ENCODE results near the gene FBXL7. TPM values are rescaled to one million over a fixed set of nuclear protein-coding genes. Genes with fewer than 3 reads are reported as not detected.

FBXL7 gene
- total RNA-seq, 1 experiment from 2014 or later = not detected

GRCh38 chr5:15620501-15620900 lies 120.5 kb downstream of the FBXL7 start:
- Mint-ChIP-seq H3K4me3 (ENCODE audit: unreplicated experiment) (no peak overlapping the region), H3K9me3 (ENCODE audit: unreplicated experiment) (no peaks in the 10 kb centered on the region), H3K27me3 (ENCODE audit: insufficient read depth, unreplicated experiment) (no peaks in the 10 kb centered on the region), H3K36me3 (ENCODE audit: insufficient read depth, unreplicated experiment) (no peaks in the 10 kb centered on the region), H3K27ac (ENCODE audit: low read depth, unreplicated experiment) (peak overlapping the region; percentile 49), H3K4me1 (ENCODE audit: insufficient read depth, unreplicated experiment) (peaks cover 5% of the 10 kb centered on the region)
- no TSS peak for BruUV-seq (replicated peaks)
- POLR2A ChIA-PET = no interaction called here
- CTCF ChIA-PET = no interaction called here
- DNase-seq (ENCODE audit: unreplicated experiment) = peak; percentile 66
- intact Hi-C loops (cut with micrococcal nuclease) = no loop called here
- TF ChIP-seq CTCF (IDR thresholded peaks at IDR 0.05; ENCODE audit: unreplicated experiment) = no peak

GRCh38 chr5:15621094-15621493 lies 121.1 kb downstream of the FBXL7 start:
- no TSS peak for BruUV-seq (replicated peaks)
- H3K27me3 Mint-ChIP-seq (ENCODE audit: insufficient read depth, unreplicated experiment) = no peaks in the 10 kb centered on the region
- intact Hi-C loops (cut with micrococcal nuclease) = no loop called here
- no peak overlapping the region for H3K4me3 Mint-ChIP-seq (ENCODE audit: unreplicated experiment)
- ChIA-PET POLR2A (no interaction called here), CTCF (no interaction called here)
- H3K9me3 Mint-ChIP-seq (ENCODE audit: unreplicated experiment) = no peaks in the 10 kb centered on the region
- peaks cover 5% of the 10 kb centered on the region for H3K4me1 Mint-ChIP-seq (ENCODE audit: insufficient read depth, unreplicated experiment)
- peak overlapping the region; percentile 49 for H3K27ac Mint-ChIP-seq (ENCODE audit: low read depth, unreplicated experiment)
- no peak for TF ChIP-seq CTCF (IDR thresholded peaks at IDR 0.05; ENCODE audit: unreplicated experiment)
- no peak for DNase-seq (ENCODE audit: unreplicated experiment)
- H3K36me3 Mint-ChIP-seq (ENCODE audit: insufficient read depth, unreplicated experiment) = no peaks in the 10 kb centered on the region

GRCh38 chr5:15623794-15624193 lies 123.8 kb downstream of the FBXL7 start:
- no peak overlapping the region for H3K4me3 Mint-ChIP-seq (ENCODE audit: unreplicated experiment)
- H3K9me3 Mint-ChIP-seq (ENCODE audit: unreplicated experiment) = no peaks in the 10 kb centered on the region
- no peak for DNase-seq (ENCODE audit: unreplicated experiment)
- H3K4me1 Mint-ChIP-seq (ENCODE audit: insufficient read depth, unreplicated experiment) = peaks cover 5% of the 10 kb centered on the region
- H3K27ac Mint-ChIP-seq (ENCODE audit: low read depth, unreplicated experiment) = no peak overlapping the region
- H3K36me3 Mint-ChIP-seq (ENCODE audit: insufficient read depth, unreplicated experiment) = no peaks in the 10 kb centered on the region
- POLR2A ChIA-PET = no interaction called here
- no TSS peak for BruUV-seq (replicated peaks)
- intact Hi-C loops (cut with micrococcal nuclease) = no loop called here
- H3K27me3 Mint-ChIP-seq (ENCODE audit: insufficient read depth, unreplicated experiment) = no peaks in the 10 kb centered on the region
- TF ChIP-seq CTCF (IDR thresholded peaks at IDR 0.05; ENCODE audit: unreplicated experiment) = no peak
- CTCF ChIA-PET = no interaction called here

- no peak for DNase-seq (ENCODE audit: unreplicated experiment)
- H3K4me1 Mint-ChIP-seq (ENCODE audit: insufficient read depth, unreplicated experiment) = no peaks in the 10 kb centered on the region
- no peaks in the 10 kb centered on the region for H3K27me3 Mint-ChIP-seq (ENCODE audit: insufficient read depth, unreplicated experiment)
- BruUV-seq (replicated peaks) = no TSS peak
- no peaks in the 10 kb centered on the region for H3K9me3 Mint-ChIP-seq (ENCODE audit: unreplicated experiment)
- no peaks in the 10 kb centered on the region for H3K36me3 Mint-ChIP-seq (ENCODE audit: insufficient read depth, unreplicated experiment)
- no peak overlapping the region for H3K4me3 Mint-ChIP-seq (ENCODE audit: unreplicated experiment)
- intact Hi-C loops (cut with micrococcal nuclease) = no loop called here
- ChIA-PET POLR2A (no interaction called here), CTCF (interaction anchor here (0.6 to 1.5 kb wide), 2 partner anchors 368 to 572 kb away, joined by 3 to 5 read pairs; no protein-coding TSS in a partner anchor)
- TF ChIP-seq CTCF (IDR thresholded peaks at IDR 0.05; ENCODE audit: unreplicated experiment) = no peak
- no peak overlapping the region for H3K27ac Mint-ChIP-seq (ENCODE audit: low read depth, unreplicated experiment)
These were observed 127.1 kb downstream of the FBXL7 start for GRCh38 chr5:15627109-15627508.
